DOHH2 (cell line): Measurements from ENCODE around the gene DDX41.

Experiments used
- H3F3A ChIP-seq: fragments of 200-600 bp; sonication (generic), shearing (Covaris generic); 2 replicates; pipeline ENCODE4 v1.6.0; 2016; ENCODE audit warnings: antibody characterized with exemption, mild to moderate bottlenecking; ENCODE audit not compliant: control insufficient read depth, insufficient read depth
- H3K27ac ChIP-seq: fragments of 200-600 bp; sonication (generic); 2 replicates; pipeline ENCODE4 v1.5.1; 2014; ENCODE audit warnings: low read depth, mild to moderate bottlenecking, low read length, moderate library complexity
- H3K27me3 ChIP-seq: fragments of 200-600 bp; sonication (generic); 2 replicates; pipeline ENCODE4 v1.6.1; 2014; ENCODE audit warnings: mild to moderate bottlenecking, low read length, mixed read lengths; ENCODE audit not compliant: control insufficient read depth
- H3K36me3 ChIP-seq: fragments of 200-600 bp; sonication (generic); 2 replicates; pipeline ENCODE4 v1.6.1; 2014; ENCODE audit warnings: mild to moderate bottlenecking, low read length, moderate library complexity, mixed read lengths; ENCODE audit not compliant: control insufficient read depth
- H3K4me1 ChIP-seq: fragments of 200-600 bp; sonication (generic); 2 replicates; pipeline ENCODE4 v1.6.1; 2014; ENCODE audit warnings: mild to moderate bottlenecking, low read length, mixed read lengths; ENCODE audit not compliant: control insufficient read depth
- H3K4me2 ChIP-seq: fragments of 200-600 bp; sonication (generic); 2 replicates; pipeline ENCODE4 v1.6.0; 2014; ENCODE audit warnings: mild to moderate bottlenecking, low read length, moderate library complexity
- H3K4me3 ChIP-seq: fragments of 200-600 bp; sonication (generic); 2 replicates; pipeline ENCODE4 v1.5.1; 2014; ENCODE audit warnings: mild to moderate bottlenecking, low read length, mixed read lengths
- H3K79me2 ChIP-seq: fragments of 200-600 bp; sonication (generic); 2 replicates; pipeline ENCODE4 v1.6.1; 2014; ENCODE audit warnings: mild to moderate bottlenecking, low read length, mixed read lengths; ENCODE audit not compliant: control insufficient read depth
- H3K9me2 ChIP-seq: fragments of 200-600 bp; sonication (generic); replicated peaks from 2 replicates; pipeline ENCODE4 v1.6.1; 2014; ENCODE audit warnings: mild to moderate bottlenecking, low read length, mixed read lengths; ENCODE audit not compliant: control insufficient read depth
- H3K9me3 ChIP-seq: fragments of 200-600 bp; sonication (generic); 2 replicates; pipeline ENCODE4 v1.6.1; 2014; ENCODE audit warnings: antibody characterized with exemption, low read length, mixed read lengths; ENCODE audit not compliant: control insufficient read depth, insufficient read depth
- H4K20me1 ChIP-seq: fragments of 200-600 bp; sonication (generic); 2 replicates; pipeline ENCODE4 v1.6.0; 2014; ENCODE audit warnings: low read depth, mild to moderate bottlenecking, antibody characterized with exemption, low read length, moderate library complexity; ENCODE audit not compliant: control insufficient read depth, insufficient read depth
- EZH2phosphoT487 ChIP-seq: fragments of 200-600 bp; sonication (generic); IDR thresholded peaks from 2 replicates; pipeline ENCODE4 v1.6.1; 2017; ENCODE audit warnings: borderline replicate concordance, mild to moderate bottlenecking, antibody characterized with exemption, low read length, moderate library complexity, mixed read lengths
- TF ChIP-seq, protein P1 (sequence below): fragments of 200-600 bp; sonication (generic); IDR thresholded peaks from one replicate; pipeline ENCODE4 v1.5.1; 2014; ENCODE audit warnings: antibody characterized with exemption, mild to moderate bottlenecking, low read depth, low read length; ENCODE audit not compliant: poor library complexity, severe bottlenecking

Gene DDX41

DNA sequence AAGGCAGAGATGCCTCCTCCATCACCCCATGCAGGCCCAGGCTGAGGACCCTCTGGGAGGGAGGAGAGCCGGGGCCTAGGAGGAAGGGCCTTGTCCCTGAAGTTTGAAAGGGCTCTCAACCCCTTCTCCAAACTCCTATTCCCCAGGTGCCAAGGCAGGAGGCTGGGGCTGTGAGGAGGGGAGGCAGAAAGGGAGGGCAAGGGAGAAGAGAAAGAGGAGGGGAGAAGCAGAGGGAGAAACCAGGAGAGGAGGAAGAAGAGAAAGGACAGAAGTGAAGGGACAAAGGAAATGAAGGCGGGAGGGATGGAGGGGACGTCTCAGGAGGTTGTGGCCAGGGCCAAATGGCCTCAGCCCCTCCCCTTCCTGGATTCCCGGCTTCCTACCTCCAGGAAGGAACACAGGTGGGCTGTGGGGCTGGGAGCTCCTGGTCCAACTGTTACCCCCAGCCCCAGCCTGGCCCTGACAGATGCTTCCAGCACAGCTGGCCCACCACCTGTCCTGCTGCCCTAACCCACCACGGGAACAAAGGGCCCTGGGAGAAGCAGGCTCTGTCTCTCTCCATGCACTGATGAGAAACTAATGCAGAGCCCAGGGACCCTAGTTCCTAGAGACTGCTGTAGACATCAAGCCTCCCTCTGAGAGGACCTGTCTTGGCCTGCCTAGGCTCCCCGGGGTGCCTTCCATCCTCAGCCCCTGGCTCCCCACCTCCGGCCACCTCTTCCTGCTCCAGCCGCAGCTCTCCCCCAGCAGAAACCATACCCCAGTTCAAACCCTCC, 46.8 kb downstream of the DDX41 start:
- Histone ChIP-seq H3K4me3 (no peak overlapping the region), H3K4me1 (peaks cover 31% of the 10 kb centered on the region), H3K9me3 (no peaks in the 10 kb centered on the region), H3K27me3 (no peaks in the 10 kb centered on the region), H3K79me2 (peaks cover 36% of the 10 kb centered on the region), H3K9me2 (no peaks in the 10 kb centered on the region), H3F3A (no peaks in the 10 kb centered on the region), H3K4me2 (no peak overlapping the region), H3K36me3 (peaks cover 46% of the 10 kb centered on the region), H3K27ac (no peak overlapping the region), H4K20me1 (peaks cover 13% of the 10 kb centered on the region; the same call in 1 of the 2 replicates)
- no peak for TF ChIP-seq EZH2phosphoT487

DNA sequence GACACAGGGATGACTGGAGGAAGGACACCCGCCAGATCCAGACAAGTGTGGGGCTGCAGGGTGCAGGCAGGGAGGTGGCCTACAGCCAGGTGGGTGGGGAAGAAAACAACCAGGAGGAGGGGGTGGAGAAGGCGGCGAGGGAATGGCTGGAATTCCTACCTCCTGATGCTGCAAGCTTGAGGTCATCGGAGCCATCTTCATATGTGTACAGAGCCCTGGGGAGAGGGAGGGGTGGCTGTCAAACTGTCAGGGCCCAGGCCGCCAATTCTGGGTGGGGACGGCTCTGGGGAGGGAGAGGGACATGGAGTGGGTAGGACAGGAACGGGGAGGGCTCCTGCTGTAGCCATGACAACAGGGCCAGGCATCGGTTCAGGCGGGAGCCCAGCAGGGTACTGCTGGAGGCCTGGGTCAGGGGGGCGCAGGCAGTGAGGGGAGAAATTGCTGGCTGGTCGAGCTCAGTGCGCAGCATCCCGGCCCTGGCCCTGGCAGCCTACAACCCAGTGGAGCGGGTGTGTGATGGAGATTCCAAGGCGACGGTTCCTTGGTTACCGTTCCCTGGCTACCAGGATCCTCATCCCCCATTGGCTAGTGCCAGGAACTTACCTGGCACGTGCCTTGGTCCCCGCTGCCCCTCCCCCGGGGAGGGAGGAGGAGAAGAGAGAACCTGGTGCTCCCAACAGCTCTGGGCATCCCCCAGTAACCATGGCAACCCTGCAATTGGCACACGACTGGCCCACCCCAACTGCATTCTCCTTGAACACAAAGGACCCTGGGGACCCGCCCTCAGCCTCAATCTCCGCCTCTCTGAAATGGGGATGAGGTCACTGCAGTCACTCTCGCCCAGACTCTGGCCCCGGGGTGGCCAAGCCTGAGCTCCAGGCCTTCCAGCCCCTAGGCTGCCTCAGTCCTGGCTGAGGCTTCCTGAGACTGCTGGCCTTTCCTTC, 47.8 kb downstream of the DDX41 start:
- peaks cover 21% of the 10 kb centered on the region for H3K4me1 ChIP-seq
- H4K20me1 ChIP-seq, result peaks cover 13% of the 10 kb centered on the region; the same call in 1 of the 2 replicates
- no peaks in the 10 kb centered on the region for H3K9me3 ChIP-seq
- no peak overlapping the region for H3K4me2 ChIP-seq
- H3F3A ChIP-seq, result no peaks in the 10 kb centered on the region
- H3K79me2 ChIP-seq, result peaks cover 36% of the 10 kb centered on the region
- no peak overlapping the region for H3K27ac ChIP-seq
- H3K27me3 ChIP-seq, result no peaks in the 10 kb centered on the region
- H3K4me3 ChIP-seq, result no peak overlapping the region
- no peaks in the 10 kb centered on the region for H3K9me2 ChIP-seq
- peaks cover 46% of the 10 kb centered on the region for H3K36me3 ChIP-seq
- no peak for TF ChIP-seq EZH2phosphoT487
- TF ChIP-seq, protein P1, sequence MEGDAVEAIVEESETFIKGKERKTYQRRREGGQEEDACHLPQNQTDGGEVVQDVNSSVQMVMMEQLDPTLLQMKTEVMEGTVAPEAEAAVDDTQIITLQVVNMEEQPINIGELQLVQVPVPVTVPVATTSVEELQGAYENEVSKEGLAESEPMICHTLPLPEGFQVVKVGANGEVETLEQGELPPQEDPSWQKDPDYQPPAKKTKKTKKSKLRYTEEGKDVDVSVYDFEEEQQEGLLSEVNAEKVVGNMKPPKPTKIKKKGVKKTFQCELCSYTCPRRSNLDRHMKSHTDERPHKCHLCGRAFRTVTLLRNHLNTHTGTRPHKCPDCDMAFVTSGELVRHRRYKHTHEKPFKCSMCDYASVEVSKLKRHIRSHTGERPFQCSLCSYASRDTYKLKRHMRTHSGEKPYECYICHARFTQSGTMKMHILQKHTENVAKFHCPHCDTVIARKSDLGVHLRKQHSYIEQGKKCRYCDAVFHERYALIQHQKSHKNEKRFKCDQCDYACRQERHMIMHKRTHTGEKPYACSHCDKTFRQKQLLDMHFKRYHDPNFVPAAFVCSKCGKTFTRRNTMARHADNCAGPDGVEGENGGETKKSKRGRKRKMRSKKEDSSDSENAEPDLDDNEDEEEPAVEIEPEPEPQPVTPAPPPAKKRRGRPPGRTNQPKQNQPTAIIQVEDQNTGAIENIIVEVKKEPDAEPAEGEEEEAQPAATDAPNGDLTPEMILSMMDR, result no peak

DNA sequence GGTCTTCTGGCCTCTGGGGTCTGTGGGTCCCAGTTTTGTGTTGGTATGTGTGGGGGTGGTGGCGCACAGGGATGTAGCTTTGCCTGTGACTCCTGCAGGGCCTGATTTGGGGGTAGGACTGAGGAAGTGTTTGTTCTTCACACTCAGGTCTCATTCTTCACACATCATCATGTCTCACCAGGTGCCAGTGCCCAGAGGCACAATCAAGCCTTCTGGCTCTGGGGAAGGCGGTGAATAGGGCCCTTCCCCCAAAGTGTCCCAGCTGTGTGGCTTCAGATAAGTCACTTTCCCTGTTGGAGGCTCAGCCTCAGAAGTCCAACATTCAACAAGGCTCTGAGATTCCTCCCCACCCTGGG, 48.5 kb downstream of the DDX41 start:
- H3F3A ChIP-seq, result no peaks in the 10 kb centered on the region
- H3K27me3 ChIP-seq, result no peaks in the 10 kb centered on the region
- no peaks in the 10 kb centered on the region for H3K9me3 ChIP-seq
- peaks cover 46% of the 10 kb centered on the region for H3K36me3 ChIP-seq
- H3K27ac ChIP-seq, result no peak overlapping the region
- H4K20me1 ChIP-seq, result peaks cover 13% of the 10 kb centered on the region; the same call in 1 of the 2 replicates
- H3K4me3 ChIP-seq, result no peak overlapping the region
- peaks cover 36% of the 10 kb centered on the region for H3K79me2 ChIP-seq
- no peaks in the 10 kb centered on the region for H3K9me2 ChIP-seq
- H3K4me2 ChIP-seq, result no peak overlapping the region
- H3K4me1 ChIP-seq, result peaks cover 19% of the 10 kb centered on the region
- no peak for TF ChIP-seq EZH2phosphoT487
- TF ChIP-seq, protein P1, result no peak

DNA sequence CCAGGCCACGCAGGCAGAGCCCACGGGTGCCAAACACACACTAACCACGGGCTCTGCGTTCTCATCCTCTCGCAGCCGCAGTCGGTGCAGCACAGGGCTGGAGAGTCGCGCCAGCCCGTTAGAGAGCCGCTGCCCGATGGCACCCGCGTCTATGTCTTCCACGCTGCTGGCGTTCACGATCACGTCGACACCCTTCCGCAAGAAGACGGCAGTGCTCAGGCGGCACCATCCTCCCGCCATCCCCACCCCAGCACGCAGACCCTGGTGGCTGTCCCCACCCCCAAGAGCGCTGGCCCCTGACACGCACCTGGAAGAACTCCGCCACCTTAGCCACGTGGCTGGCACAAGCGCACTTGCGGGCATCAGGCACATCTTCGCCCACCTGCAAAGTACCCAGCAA, 49.3 kb downstream of the DDX41 start:
- TF ChIP-seq, protein P1, result no peak
- TF ChIP-seq EZH2phosphoT487, result no peak
- Histone ChIP-seq H4K20me1 (peaks cover 13% of the 10 kb centered on the region; the same call in 1 of the 2 replicates), H3F3A (no peaks in the 10 kb centered on the region), H3K79me2 (peaks cover 33% of the 10 kb centered on the region), H3K4me2 (no peak overlapping the region), H3K36me3 (peaks cover 46% of the 10 kb centered on the region), H3K27ac (no peak overlapping the region), H3K9me2 (no peaks in the 10 kb centered on the region), H3K4me1 (peaks cover 21% of the 10 kb centered on the region), H3K27me3 (no peaks in the 10 kb centered on the region), H3K4me3 (no peak overlapping the region), H3K9me3 (no peaks in the 10 kb centered on the region)
